Stimulated activated CD4-positive, alpha-beta T cell treated with anti-CD3 and anti-CD28 coated beads, TNF-alpha, amount 100 ng/mL, for 24 hours (primary cell): Measurements from ENCODE around the gene SLC20A1.
A peak's percentile ranks its signal among the peaks of the same experiment; 100 is the strongest.
"Not testable (repeated sequence)": the region's sequence is repeated elsewhere in the genome, so short reads cannot be mapped to it uniquely, and the experiment has no call there.

ENCODE experiments used
- DNase-seq, 3 experiments: peaks; one replicate each; pipeline ENCODE4 v3.0.0-alpha.2; 2020; ENCODE audit warnings: low read depth in 3 of 3

Gene SLC20A1

DNA sequence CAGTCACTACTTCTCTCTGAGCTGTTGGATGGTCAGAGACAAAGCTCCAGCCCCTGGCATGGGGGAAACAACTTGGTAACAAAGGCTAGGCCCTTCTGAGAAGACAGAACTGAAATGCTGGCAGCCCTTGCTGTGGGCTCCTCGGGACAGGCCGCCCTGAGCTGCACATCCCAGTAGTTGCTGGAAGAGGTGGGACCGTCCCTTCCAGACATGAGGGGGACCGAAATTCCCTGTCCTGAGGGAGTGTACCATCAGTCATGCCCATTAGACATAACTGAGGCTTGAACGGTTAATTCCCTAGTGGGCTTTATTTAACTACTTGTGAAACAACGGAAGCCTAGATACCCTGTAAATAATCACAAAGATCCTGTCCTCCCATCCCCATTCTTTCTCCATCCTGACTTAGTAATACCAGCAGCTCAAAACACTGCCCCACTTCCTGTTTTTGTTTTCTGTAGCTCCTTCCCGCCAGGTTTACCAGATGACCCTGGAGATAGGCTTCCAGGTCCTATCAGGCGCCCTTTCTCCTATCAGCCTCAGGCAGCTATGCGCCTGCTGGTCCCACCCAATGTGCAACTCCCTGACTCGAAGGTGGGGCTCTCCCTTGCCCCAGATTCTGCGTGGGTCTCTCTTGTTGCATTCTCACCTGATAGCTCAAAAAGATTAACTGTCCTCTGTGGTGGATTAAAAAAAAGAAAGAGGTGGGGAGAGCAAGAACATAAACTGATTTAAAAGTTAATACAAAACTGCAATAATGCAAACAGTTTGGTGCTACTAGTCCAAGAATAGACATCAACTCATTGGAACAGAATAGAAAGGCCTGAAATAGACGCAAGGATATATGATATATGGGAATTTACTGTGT lies 38.0 kb downstream of the SLC20A1 start:
- no peak for DNase-seq

- DNase-seq: no peak
These were observed 38.7 kb downstream of the SLC20A1 start for GRCh38 chr2:112684415-112684775.

GRCh38 chr2:112685271-112685884 lies 39.6 kb downstream of the SLC20A1 start:
- DNase-seq: no peak

DNA sequence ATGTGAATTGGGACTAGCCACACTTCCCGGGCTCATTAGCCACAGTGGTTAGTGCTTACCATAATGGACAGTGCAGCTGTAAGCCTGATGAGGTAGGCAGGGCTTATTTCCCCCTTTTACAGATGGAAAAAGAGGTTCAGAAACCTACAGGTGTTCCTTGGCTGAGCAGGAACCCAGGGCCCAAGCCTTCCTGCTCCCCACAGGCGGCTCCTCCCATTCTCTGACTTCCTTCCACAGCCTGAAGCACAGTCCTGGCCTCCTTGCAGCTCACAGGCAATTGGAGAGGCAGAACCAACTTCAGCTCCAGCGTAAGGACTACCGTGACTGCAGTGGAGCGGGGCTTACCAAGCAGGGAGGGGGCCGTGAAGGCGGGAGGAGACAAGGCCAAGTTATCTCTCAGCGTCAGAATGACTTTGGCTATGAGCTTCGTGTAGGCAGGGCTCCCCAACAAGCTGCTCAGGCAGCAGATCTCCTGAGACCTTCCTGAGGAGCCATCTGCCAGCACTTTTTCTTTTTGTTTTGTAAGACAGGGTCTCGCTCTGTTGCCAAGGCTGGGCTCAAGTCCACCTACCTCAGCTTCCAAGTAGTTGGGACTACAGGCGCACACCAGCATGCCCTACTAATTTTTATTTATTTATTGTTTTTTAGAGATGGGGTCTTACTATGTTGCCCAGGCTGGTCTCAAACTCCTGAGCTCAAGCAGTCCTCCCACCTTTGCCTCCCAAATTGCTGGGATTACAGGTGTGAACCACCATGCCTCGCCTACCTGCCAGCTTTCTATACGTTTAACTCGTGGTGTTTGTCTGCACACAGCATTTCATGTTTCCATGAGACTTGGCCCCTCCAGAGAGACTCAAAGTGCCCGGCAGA lies 40.8 kb downstream of the SLC20A1 start:
- DNase-seq: no peak

DNA sequence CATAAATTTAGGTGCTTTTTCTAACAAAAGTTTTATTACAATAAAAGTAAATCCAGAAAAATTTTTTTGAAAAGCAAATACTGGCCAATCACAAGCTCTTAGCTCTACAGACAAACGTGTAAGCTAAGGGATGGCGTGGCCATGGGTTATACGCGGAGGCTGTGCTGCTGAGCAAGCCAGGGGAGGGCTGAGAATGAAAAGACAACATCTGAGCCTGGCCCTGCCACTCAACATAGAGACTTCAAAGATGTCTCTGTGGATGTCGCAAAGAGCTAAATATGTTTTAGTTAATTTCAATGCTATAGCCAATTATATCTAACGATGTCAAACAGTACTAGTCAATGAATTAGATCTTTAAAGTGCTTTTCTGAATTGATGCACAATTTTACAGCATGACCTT lies 41.8 kb downstream of the SLC20A1 start:
- DNase-seq: no peak

DNA sequence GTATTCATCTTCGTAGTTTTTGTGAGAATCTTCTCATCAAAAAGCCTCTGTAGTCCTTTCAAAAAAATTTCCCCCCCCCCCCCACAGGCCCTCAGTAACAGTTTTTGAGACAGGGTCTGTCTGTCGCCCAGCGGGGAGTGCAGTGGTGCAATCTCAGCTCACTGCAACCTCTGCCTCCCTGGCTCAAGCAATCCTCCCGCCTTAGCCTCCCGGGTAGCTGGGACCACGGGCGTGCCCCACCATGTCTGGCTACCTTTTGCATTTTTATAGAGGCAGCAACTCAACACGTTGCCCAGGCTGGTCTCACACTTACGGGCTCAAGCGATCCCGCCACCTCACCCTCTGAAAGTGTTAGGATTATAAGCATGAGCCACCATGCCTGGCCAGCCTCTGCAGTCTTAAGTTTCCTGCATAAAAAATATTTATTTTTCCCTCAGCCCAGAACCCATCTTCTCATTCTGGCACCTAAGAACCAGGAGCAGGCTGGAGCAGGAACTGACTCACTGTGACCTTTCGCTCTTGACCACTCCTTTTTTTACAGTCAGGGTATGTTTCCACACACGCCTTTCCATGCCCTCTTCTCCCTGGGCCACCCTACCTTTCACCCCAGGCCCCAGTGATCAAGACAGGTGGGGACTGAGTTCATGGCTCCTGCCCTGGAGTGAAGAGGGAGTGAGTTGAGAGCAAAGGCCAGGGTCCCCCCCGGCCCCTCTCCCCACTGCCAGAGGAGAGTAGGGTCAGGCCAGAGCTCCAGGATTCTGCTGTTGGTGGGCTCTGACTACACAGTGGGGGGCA lies 42.5 kb downstream of the SLC20A1 start:
- no peak for DNase-seq

DNA sequence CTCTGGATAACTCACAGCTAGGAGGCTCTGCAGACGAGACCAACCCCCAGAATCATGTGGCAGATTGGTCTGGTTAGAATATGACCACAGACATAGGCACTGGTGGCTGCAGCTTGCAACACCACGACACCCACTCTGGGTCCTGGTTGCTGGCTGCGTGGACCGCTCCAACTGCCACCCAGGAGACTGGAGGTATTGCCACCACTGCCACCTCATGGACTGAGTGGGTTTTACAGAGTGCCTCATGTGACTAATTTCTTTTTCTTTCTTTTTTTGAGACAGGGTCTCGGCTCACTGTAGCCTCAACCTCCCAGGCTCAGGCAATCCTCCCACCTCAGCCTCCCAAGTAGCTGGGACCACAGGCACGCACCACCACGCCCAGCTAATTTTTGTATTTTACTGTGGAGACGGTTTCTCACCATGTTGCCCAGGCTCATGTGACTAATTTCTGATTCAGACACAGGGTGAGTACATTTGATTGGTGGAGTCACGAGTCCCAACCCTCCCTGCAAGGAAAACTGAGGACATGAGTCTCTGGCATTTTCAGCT lies 45.2 kb downstream of the SLC20A1 start:
- peak; percentile 14 to 47 (median 31) for DNase-seq

GRCh38 chr2:112691881-112692281 lies 46.1 kb downstream of the SLC20A1 start:
- DNase-seq: no peak

DNA sequence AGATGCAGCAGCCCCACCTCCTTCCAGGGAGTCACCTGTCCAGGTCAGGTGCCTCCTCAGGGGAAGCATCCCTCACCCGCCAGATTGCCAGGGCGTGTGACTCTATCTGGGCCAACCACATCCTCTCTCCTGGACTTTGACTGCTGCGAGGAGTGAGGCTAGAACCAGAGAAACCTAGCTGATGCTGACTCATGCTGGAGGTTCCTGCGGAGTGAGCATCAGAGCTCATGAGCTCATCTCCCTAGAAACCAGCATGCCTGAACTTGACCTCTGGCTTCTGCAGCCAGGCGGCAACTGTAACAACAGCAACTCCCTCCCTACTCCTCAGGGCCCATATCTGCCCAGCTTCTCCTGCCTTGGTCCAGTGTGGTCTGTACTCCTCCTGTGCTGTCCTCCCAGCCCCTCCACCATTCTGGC lies 46.8 kb downstream of the SLC20A1 start:
- peak in 1 of 3 experiments; percentile 57 for DNase-seq

- peak in 1 of 3 experiments; percentile 42 for DNase-seq
These were observed 47.2 kb downstream of the SLC20A1 start for GRCh38 chr2:112692918-112693317.

DNA sequence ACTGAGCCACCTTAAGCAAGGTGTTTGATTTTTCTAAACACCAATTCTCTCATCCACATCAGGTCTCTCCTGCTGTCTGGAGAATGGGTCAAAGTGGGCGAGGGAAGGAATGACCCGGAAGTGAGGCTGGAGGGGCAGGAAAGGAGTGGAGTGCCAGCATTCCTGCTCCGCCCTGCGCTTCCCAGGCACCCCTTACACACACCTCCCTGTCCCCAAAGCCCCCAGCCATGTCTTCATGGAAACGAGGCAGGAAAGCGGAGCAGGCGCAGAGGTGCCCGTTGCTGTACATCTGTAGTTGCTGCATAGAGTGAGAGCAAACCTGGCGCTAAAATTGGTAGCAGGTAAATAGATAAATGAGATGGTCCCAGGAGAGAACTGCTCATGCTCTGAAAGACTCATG lies 47.9 kb downstream of the SLC20A1 start:
- no peak for DNase-seq

- DNase-seq: no peak
These were observed 48.4 kb downstream of the SLC20A1 start for GRCh38 chr2:112694182-112694581.

DNA sequence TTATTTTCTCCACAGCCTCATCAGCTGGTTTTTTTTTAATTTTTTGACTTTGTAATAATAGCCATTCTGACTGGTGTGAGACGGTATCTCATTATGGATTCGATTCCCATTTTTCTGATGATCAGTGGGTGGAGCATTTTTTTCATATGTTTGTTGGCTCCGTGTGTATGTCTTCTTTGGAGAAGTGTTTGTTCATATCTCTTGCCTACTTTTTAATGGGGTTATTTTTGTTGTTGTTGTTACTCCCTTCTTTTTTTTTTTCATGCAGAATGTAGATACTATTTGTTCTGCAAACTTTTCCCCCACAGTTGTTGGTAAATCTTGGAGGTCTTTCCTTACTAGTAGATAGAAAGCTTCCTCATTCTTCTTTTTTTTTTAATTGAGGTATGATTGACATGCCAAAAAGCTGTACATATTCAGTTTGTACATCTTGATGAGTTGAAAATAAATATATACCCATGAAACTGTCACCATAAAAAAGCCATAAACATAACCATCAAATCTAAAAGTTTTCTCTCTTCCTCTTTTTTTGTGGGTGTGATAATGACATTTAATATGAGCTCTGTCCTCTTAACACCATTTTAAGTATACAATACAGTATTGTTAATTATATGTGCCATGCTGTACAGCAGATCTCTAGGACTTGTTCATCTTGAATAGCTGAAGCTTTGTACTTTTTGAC lies 53.2 kb downstream of the SLC20A1 start:
- DNase-seq: no peak

- no peak for DNase-seq
These were observed 54.4 kb downstream of the SLC20A1 start for GRCh38 chr2:112699984-112700667.

DNA sequence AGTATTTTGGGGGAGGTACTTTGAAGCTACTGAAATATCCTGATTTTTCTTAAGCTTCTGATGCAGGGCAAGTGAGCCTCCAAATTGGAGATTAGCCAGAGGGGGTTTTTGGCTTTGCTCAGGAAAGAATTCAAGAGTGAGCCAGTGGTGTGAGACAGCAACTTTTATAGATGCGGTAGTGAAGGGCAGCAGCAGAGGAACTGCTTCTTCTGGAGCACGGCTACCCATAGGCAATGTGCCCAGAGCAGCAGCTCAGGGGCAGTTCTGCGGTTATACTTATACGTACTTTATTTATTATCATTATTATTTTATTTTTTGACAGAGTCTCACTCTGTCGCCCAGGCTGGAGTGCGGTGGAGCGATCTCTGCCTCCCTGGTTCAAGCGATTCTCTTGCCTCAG lies 55.3 kb downstream of the SLC20A1 start:
- DNase-seq: no peak

- DNase-seq: no peak
These were observed 57.9 kb downstream of the SLC20A1 start for GRCh38 chr2:112703684-112704083.

DNA sequence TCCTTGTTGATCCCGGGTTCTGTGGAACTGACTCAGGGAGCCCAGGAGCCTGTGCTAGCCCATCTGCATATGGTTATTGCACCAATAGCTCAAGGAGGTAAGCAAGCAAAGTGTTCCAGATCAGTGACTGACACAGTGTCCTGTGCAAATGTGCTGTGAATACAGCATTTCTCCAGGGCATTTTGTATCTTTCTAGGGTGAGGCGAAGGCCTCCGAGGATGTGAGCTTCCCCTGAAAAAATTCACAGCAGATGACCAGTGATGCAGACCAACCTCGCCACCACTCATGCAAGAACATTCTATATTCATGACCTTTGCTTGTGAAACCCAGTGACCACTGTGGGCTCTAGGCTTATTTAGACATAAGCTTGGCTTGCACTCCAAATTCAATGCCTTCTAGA lies 59.8 kb downstream of the SLC20A1 start:
- DNase-seq: no peak

GRCh38 chr2:112706170-112706664 lies 60.5 kb downstream of the SLC20A1 start:
- DNase-seq: peak in 1 of 3 experiments; percentile 55

DNA sequence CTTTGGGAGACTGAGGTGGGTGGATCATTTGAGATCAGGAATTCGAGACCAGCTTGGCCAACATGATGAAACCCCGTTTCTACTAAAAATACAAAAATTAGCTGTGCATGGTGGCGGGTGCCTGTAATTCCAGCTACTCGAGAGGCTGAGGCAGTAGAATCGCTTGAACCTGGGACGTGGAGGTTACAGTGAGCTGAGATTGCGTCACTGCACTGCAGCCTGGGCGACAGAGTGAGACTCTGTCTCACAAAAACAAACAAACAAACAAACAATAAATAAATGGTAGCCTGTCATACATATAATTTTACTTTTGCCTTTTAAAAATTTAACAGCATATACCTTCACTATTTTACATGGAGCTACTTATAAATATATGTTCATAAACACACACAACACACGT lies 61.2 kb downstream of the SLC20A1 start:
- DNase-seq: not testable (repeated sequence)

DNA sequence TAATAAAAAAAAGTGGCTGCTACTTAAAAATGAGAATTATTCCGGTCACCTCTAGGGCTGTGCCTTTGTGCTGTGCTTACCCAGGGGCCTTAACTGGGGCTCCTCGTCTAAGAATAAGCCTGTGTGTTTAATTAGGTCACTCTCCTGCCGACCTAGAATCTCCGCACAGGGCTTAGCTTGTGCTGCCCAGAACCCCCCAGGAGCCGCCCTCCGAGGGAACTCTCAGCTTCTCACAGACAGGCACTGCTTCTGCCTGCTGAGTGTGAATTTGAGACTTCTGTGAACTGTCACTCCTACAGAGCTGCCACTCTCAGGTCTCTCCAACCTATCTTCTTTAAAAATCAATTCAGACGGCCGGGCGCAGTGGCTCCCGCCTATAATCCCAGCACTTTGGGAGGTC lies 63.2 kb downstream of the SLC20A1 start:
- no peak for DNase-seq
